Vagina (tissue), 2 donors: ENCODE results near the gene HMCN2.

Experiments used
- POLR2A ChIP-seq, 2 donors: fragments of 450-650 bp; IDR thresholded peaks; one replicate each; pipeline ENCODE4 v1.6.1; 2017; ENCODE audit warnings: antibody characterized with exemption in 2 of 2, mild to moderate bottlenecking in 2 of 2, moderate library complexity in 2 of 2
- POLR2AphosphoS5 ChIP-seq, 2 donors: sonication (generic); formaldehyde crosslinking; IDR thresholded peaks; one replicate each; pipeline ENCODE4 v1.9.0; 2017; ENCODE audit warnings: antibody characterized with exemption in 2 of 2, mild to moderate bottlenecking in 2 of 2, low read depth in 1 of 2; ENCODE audit not compliant: insufficient read depth in 1 of 2
- TF ChIP-seq, protein P1 (sequence below), 3 experiments: fragments of 450-650 bp in 2 of 3; fragments of 200-600 bp in 1 of 3; sonication (generic) in 1 of 3; IDR thresholded peaks; one replicate each; pipeline ENCODE4 v1.5.1; 2017 to 2019; ENCODE audit warnings: antibody characterized with exemption in 3 of 3, mild to moderate bottlenecking in 2 of 3, moderate library complexity in 2 of 3

DNA sequence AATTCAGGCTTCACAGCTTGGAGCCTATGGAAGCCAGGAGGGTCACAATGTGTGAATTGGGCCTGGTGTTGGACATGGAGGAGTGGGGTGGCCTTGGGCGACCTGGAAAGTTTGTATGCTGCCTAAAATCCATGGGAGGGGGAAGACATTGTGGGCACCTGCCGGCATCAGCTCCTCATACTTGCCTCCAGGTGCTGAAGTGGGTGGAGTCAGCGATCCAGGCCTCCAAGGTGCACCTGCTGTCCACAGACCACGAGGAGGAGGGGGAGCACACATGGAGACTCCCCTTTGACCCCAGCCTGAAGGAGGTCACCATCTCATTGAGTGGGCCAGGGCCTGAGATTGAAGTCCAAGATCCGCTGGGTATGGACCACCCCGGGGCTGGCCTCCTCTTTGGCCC, 29.1 kb downstream of the HMCN2 start:
- TF ChIP-seq, protein P1, sequence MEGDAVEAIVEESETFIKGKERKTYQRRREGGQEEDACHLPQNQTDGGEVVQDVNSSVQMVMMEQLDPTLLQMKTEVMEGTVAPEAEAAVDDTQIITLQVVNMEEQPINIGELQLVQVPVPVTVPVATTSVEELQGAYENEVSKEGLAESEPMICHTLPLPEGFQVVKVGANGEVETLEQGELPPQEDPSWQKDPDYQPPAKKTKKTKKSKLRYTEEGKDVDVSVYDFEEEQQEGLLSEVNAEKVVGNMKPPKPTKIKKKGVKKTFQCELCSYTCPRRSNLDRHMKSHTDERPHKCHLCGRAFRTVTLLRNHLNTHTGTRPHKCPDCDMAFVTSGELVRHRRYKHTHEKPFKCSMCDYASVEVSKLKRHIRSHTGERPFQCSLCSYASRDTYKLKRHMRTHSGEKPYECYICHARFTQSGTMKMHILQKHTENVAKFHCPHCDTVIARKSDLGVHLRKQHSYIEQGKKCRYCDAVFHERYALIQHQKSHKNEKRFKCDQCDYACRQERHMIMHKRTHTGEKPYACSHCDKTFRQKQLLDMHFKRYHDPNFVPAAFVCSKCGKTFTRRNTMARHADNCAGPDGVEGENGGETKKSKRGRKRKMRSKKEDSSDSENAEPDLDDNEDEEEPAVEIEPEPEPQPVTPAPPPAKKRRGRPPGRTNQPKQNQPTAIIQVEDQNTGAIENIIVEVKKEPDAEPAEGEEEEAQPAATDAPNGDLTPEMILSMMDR (IDR thresholded peaks at IDR 0.05): no peak
- TF ChIP-seq POLR2A (IDR thresholded peaks at IDR 0.05) (no peak), POLR2AphosphoS5 (IDR thresholded peaks at IDR 0.05; ENCODE audit: insufficient read depth in 1 of 2, low read depth in 1 of 2) (no peak)
